Gastrocnemius medialis (tissue), 4 donors: ENCODE measurements around the gene CHST8. TPM values are rescaled to one million over a fixed set of nuclear protein-coding genes. Genes with fewer than 3 reads are reported as not detected.

Experiments used
- ATAC-seq, 2 donors: fragments of 150-250 bp; one replicate each; pipeline ENCODE4 v1.9.1; 2016
- DNase-seq, 2 donors: peaks; one replicate each; pipeline ENCODE4 v3.0.0-alpha.2; 2019
- H3K27ac ChIP-seq, 4 donors: fragments of 200-600 bp; sonication (generic); 1 replicate in 1 of 4; 2 replicates in 3 of 4; pipeline ENCODE4 v1.5.1; 2016 to 2018; ENCODE audit warnings: mild to moderate bottlenecking in 2 of 4, moderate library complexity in 1 of 4
- H3K27me3 ChIP-seq, 3 donors: fragments of 200-600 bp; sonication (generic) in 2 of 3; 1 replicate in 1 of 3; 2 replicates in 2 of 3; pipeline versions ENCODE4 v1.5.1 to v1.6.0; 2016 to 2019; ENCODE audit warnings: mild to moderate bottlenecking in 1 of 3, moderate library complexity in 1 of 3
- H3K36me3 ChIP-seq, 2 donors: fragments of 200-600 bp; sonication (generic) in 1 of 2; one replicate each; pipeline ENCODE4 v1.5.1; 2017 to 2018
- H3K4me1 ChIP-seq, 2 donors: fragments of 200-600 bp; sonication (generic) in 1 of 2; one replicate each; pipeline ENCODE4 v1.5.1; 2016 to 2017; ENCODE audit warnings: mild to moderate bottlenecking in 2 of 2
- H3K4me3 ChIP-seq, 4 donors: fragments of 200-600 bp; sonication (generic) in 3 of 4; 1 replicate in 1 of 4; 2 replicates in 3 of 4; pipeline ENCODE4 v1.5.1; 2016 to 2019; ENCODE audit warnings: mild to moderate bottlenecking in 2 of 4
- H3K9me3 ChIP-seq, 3 donors: fragments of 200-600 bp; sonication (generic) in 2 of 3; 1 replicate in 1 of 3; 2 replicates in 2 of 3; pipeline ENCODE4 v1.5.1; 2016 to 2019
- CTCF ChIP-seq, 5 experiments: fragments of 450-650 bp in 3 of 5; fragments of 200-600 bp in 2 of 5; sonication (generic) in 2 of 5; IDR thresholded peaks in 4 of 5; conservative IDR thresholded peaks in 1 of 5; 1 replicate in 4 of 5; 2 replicates in 1 of 5; pipeline ENCODE4 v1.5.1; 2016 to 2019; ENCODE audit warnings: antibody characterized with exemption in 5 of 5, mild to moderate bottlenecking in 3 of 5, moderate library complexity in 3 of 5
- POLR2A ChIP-seq, 2 donors: fragments of 450-650 bp; IDR thresholded peaks; one replicate each; pipeline ENCODE4 v1.6.1; 2017; ENCODE audit warnings: antibody characterized with exemption in 2 of 2, mild to moderate bottlenecking in 2 of 2, moderate library complexity in 2 of 2
- in situ Hi-C, 4 donors: fragments of 200-750 bp; cut with MboI; loops; one replicate each; pipeline versions ENCODE4 v1.15.0 to v1.8.0; 2017; ENCODE audit warnings: low sequenced_read_pairs in 4 of 4
- intact Hi-C: fragments of 100-400 bp; cut with DNase I; formaldehyde crosslinking; loops from one replicate; pipeline ENCODE4 v1.15.1; 2023; ENCODE audit warnings: low total_unique reads
- total RNA-seq, 4 donors: library from RNA; depleted of rRNA; stranded (reverse); fragments of >200 nt; gene quantifications; one replicate each; pipeline versions ENCODE4 v1.1.0 to v1.2.3, GENCODE V29; 2016

The CHST8 gene
- total RNA-seq, 4 donors from 2014 or later = 0.29 to 0.46 TPM; not detected in 2

DNA sequence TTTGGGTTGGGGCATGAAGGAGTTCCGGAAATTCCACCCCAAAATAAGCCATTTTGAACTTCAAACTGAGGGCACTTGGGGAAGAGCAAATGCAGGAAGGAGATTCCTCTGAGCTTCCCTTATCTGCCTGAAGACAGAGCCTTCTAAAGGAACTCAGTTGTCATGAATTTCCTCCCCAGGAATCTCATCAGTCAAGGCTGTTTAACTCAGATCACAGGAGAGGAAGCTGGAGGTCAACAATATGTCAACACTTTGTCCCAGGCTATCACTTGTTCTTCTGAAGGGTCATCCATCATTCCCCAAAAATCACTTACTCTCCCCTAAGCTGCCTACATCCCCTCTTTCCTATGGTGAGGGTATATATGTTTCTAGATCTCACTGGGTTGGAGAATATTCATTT, 26.0 kb upstream of the CHST8 start:
- in situ Hi-C loops = no loop called here

GRCh38 chr19:33601583-33601982, 20.2 kb upstream of the CHST8 start:
- DNase-seq (no peak), ATAC-seq (no peak)
- Histone ChIP-seq H3K4me1 (no peaks in the 10 kb centered on the region), H3K9me3 (peaks cover 0 to 13% (median 0%) of the 10 kb centered on the region in 3 donors), H3K4me3 (no peak overlapping the region), H3K36me3 (no peaks in the 10 kb centered on the region), H3K27ac (no peak overlapping the region), H3K27me3 (peaks cover 0 to 8% (median 2%) of the 10 kb centered on the region in 3 donors)
- TF ChIP-seq POLR2A (IDR thresholded peaks at IDR 0.05) = no peak
- no peak for TF ChIP-seq CTCF (IDR thresholded peaks at IDR 0.05 in 4 of 5, conservative IDR thresholded peaks at IDR 0.05 in 1 of 5)
- intact Hi-C loops (no loop called here), in situ Hi-C loops (no loop called here)

More for the DNA sequence above, 26.0 kb upstream of the CHST8 start:
- H3K4me1 ChIP-seq = no peaks in the 10 kb centered on the region
- no peak overlapping the region for H3K4me3 ChIP-seq
- TF ChIP-seq POLR2A (IDR thresholded peaks at IDR 0.05) (no peak), CTCF (IDR thresholded peaks at IDR 0.05 in 4 of 5, conservative IDR thresholded peaks at IDR 0.05 in 1 of 5) (no peak)
- H3K9me3 ChIP-seq = peaks cover 0 to under 1% (median 0%) of the 10 kb centered on the region in 3 donors
- no peaks in the 10 kb centered on the region for H3K36me3 ChIP-seq
- H3K27ac ChIP-seq = no peak overlapping the region
- intact Hi-C loops = no loop called here
- peaks cover 0 to 11% (median 0%) of the 10 kb centered on the region in 3 donors for H3K27me3 ChIP-seq
- DNase-seq (no peak), ATAC-seq (no peak)

DNA sequence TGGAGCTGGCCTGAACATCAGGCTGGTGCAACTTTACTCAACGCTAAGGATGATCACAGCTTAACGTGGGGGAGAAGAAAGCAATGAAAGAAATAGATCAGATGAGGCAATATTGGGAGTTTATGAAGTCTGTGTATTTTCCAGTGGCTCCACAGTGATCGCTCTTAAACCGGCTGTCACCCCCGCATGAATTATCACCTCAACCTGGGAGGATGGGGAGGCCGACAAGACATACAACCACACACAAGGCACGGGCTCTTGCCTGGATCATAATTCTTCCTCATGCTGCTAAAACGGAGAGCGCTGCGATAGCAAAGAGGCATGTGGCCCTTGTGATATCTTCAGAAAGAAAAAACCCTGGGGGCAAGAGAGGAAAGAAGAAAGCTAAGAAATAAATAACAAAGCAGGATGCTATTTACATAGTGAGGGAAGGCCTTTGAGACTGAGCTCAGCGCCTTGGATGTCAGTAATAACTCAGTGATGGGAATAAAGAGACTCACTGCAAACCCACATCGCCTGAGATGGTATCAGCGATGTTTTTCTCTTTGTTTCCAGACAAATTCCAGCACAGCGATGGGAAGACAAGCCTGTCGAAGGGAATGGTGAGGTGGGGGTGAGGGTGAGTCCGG, 19.1 kb upstream of the CHST8 start:
- Histone ChIP-seq H3K36me3 (no peaks in the 10 kb centered on the region), H3K27me3 (peaks cover 0 to 8% (median 2%) of the 10 kb centered on the region in 3 donors), H3K4me1 (no peaks in the 10 kb centered on the region), H3K4me3 (no peak overlapping the region), H3K9me3 (peaks cover 0 to 13% (median 0%) of the 10 kb centered on the region in 3 donors), H3K27ac (no peak overlapping the region)
- intact Hi-C loops (no loop called here), in situ Hi-C loops (no loop called here)
- no peak for TF ChIP-seq POLR2A (IDR thresholded peaks at IDR 0.05)
- TF ChIP-seq CTCF (IDR thresholded peaks at IDR 0.05 in 4 of 5, conservative IDR thresholded peaks at IDR 0.05 in 1 of 5) = no peak
- ATAC-seq (no peak), DNase-seq (no peak)

DNA sequence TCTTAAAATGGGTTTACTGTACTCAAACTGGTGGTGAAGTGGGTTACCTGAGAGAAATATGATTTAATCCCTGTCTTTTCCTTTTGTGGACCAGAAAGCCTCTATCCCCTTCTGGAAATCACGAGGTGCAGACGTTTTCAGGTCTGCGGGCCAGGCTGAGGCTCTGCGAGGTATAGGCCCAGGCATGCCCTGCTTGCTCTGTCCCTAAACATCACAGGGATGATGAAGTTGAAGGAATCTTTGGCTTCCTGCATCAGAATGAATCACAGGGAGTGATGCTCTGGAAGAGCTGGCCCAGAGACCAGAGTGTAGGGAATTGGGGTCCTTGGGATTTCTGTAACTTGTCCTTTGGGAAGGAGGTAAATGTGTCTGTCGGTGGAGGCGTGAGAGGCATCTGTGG, 18.4 kb upstream of the CHST8 start:
- H3K9me3 ChIP-seq = peaks cover 0 to 13% (median 0%) of the 10 kb centered on the region in 3 donors
- H3K27ac ChIP-seq = no peak overlapping the region
- H3K4me1 ChIP-seq = no peaks in the 10 kb centered on the region
- in situ Hi-C loops = no loop called here
- no peaks in the 10 kb centered on the region for H3K36me3 ChIP-seq
- intact Hi-C loops = no loop called here
- ATAC-seq (no peak), DNase-seq (no peak)
- TF ChIP-seq POLR2A (IDR thresholded peaks at IDR 0.05) = no peak
- no peak for TF ChIP-seq CTCF (IDR thresholded peaks at IDR 0.05 in 4 of 5, conservative IDR thresholded peaks at IDR 0.05 in 1 of 5)
- no peak overlapping the region for H3K4me3 ChIP-seq
- H3K27me3 ChIP-seq = peaks cover 0 to 8% (median 6%) of the 10 kb centered on the region in 3 donors
